Endothelial cell of umbilical vein (primary cell): ENCODE measurements around the gene SOCS4. TPM values are rescaled to one million over a fixed set of nuclear protein-coding genes. Genes with fewer than 3 reads are reported as not detected.

ENCODE experiments used
- BruUV-seq: library from RNA; stranded (reverse); fragments of 400-500 nt; replicated peaks from 2 replicates; lab custom pipeline; 2021; lab: Mats Ljungman, UMichigan
- CTCF ChIA-PET: fragments of 300-600, 350-600 bp; sonication (Branson Sonifier 250); formaldehyde crosslinking; loops from one replicate; lab custom pipeline; 2021; ENCODE audit warnings: antibody characterized with exemption, inconsistent platforms; lab: Charles Lee
- POLR2A ChIA-PET: fragments of 300-600, 350-600 bp; sonication (Branson Sonifier 250); formaldehyde crosslinking; loops from one replicate; lab custom pipeline; 2021; ENCODE audit warnings: antibody characterized with exemption, inconsistent platforms; lab: Charles Lee
- DNase-seq: peaks from one replicate; pipeline ENCODE4 v3.0.0-alpha.2; 2011; ENCODE audit warnings: low read depth, low spot score
- FAIRE-seq: peaks from 2 replicates; lab custom pipeline; 2011; peaks lifted over from hg19 to GRCh38; lab: Jason Lieb, UNC
- H2AFZ ChIP-seq: 2 replicates; pipeline ENCODE4 v1.6.0; 2012; ENCODE audit warnings: low read depth, low read length, control low read depth, inconsistent platforms
- H3K27ac ChIP-seq: 2 replicates; pipeline ENCODE4 v1.5.1; 2011; ENCODE audit warnings: low read depth, mild to moderate bottlenecking, control low read depth, low read length, moderate library complexity; ENCODE audit not compliant: insufficient read depth
- H3K27me3 ChIP-seq, 2 experiments: 2 replicates each; pipeline versions ENCODE4 v1.6.0 to v1.6.1; 2011; ENCODE audit warnings: low read length in 2 of 2, mixed read lengths in 1 of 2; ENCODE audit not compliant: control insufficient read depth in 2 of 2, insufficient read depth in 2 of 2
- H3K36me3 ChIP-seq, 2 experiments: 2 replicates in 1 of 2; 3 replicates in 1 of 2; pipeline ENCODE4 v1.5.1; 2011; ENCODE audit warnings: low read length in 2 of 2, mild to moderate bottlenecking in 1 of 2, moderate library complexity in 1 of 2; ENCODE audit not compliant: control insufficient read depth in 2 of 2, insufficient read depth in 2 of 2; ENCODE audit errors: extremely low read depth in 1 of 2
- H3K4me1 ChIP-seq: 3 replicates; pipeline ENCODE4 v1.5.1; 2011; ENCODE audit warnings: mild to moderate bottlenecking, low read length; ENCODE audit not compliant: control insufficient read depth, insufficient read depth; ENCODE audit errors: extremely low read depth
- H3K4me2 ChIP-seq: 2 replicates; pipeline ENCODE4 v1.6.1; 2011; ENCODE audit warnings: low read length, control low read depth, mixed read lengths; ENCODE audit not compliant: insufficient read depth
- H3K4me3 ChIP-seq, 3 experiments: fragments of 200-600 bp in 1 of 3; sonication (generic), shearing (Covaris generic) in 1 of 3; replicated peaks in 1 of 3; 2 replicates each; pipeline ENCODE4 v1.5.1; 2011 to 2016; ENCODE audit warnings: control low read depth in 3 of 3, low read length in 3 of 3, mild to moderate bottlenecking in 2 of 3, inconsistent platforms in 1 of 3, low read depth in 1 of 3, moderate library complexity in 1 of 3; ENCODE audit not compliant: insufficient read depth in 1 of 3
- H3K79me2 ChIP-seq: 2 replicates; pipeline ENCODE4 v1.6.0; 2012; ENCODE audit warnings: low read length, inconsistent platforms; ENCODE audit not compliant: control insufficient read depth, insufficient read depth
- H3K9ac ChIP-seq: replicated peaks from 2 replicates; pipeline ENCODE3; 2011; ENCODE audit warnings: low read length, control low read depth; ENCODE audit not compliant: insufficient read depth; ENCODE audit errors: extremely low read depth
- H3K9me1 ChIP-seq: replicated peaks from 3 replicates; pipeline ENCODE4 v1.6.0; 2011; ENCODE audit warnings: mild to moderate bottlenecking, low read length; ENCODE audit not compliant: control insufficient read depth, insufficient read depth; ENCODE audit errors: extremely low read depth
- H3K9me3 ChIP-seq: replicated peaks from 2 replicates; pipeline ENCODE4 v1.5.1; 2012; ENCODE audit warnings: low read length, inconsistent platforms; ENCODE audit not compliant: control insufficient read depth, insufficient read depth
- H4K20me1 ChIP-seq: replicated peaks from 2 replicates; pipeline ENCODE3; 2011; ENCODE audit warnings: mild to moderate bottlenecking, low read length; ENCODE audit not compliant: control insufficient read depth, insufficient read depth; ENCODE audit errors: extremely low read depth
- FOS ChIP-seq: IDR thresholded peaks from 2 replicates; pipeline ENCODE4 v1.6.1; 2011; ENCODE audit warnings: mild to moderate bottlenecking, low read length, moderate library complexity, borderline replicate concordance; ENCODE audit not compliant: insufficient read depth
- GATA2 ChIP-seq: IDR thresholded peaks from 2 replicates; pipeline ENCODE4 v1.7.0; 2011; ENCODE audit warnings: low read depth, mild to moderate bottlenecking, moderate library complexity, mixed read lengths, low read length; ENCODE audit not compliant: insufficient read length, insufficient read depth
- POLR2A ChIP-seq: IDR thresholded peaks from 2 replicates; pipeline ENCODE4 v1.6.1; 2012; ENCODE audit warnings: low read depth, mild to moderate bottlenecking, control low read depth, low read length
- dilution Hi-C: fragments of 300-500 bp; cut with MboI; formaldehyde crosslinking; loops from one replicate; pipeline ENCODE4 v1.15.0; 2019; ENCODE audit warnings: low sequenced_read_pairs; ENCODE audit not compliant: extremely low pct_ligation_motif_present
- intact Hi-C: fragments of 100-400 bp; cut with micrococcal nuclease; formaldehyde crosslinking; loops from one replicate; pipeline ENCODE4 v1.10.0; 2022
- polyA plus RNA-seq, 4 experiments: library from polyadenylated mRNA; depleted of rRNA in 3 of 4; stranded (reverse) in 3 of 4; unstranded in 1 of 4; fragments of >200 nt; gene quantifications; 2 replicates each; pipeline versions ENCODE4 v1.2.1 to v1.2.3, GENCODE V29; 2011 to 2012; ENCODE audit warnings: missing spikeins in 1 of 4
- total RNA-seq: library from RNA; stranded (reverse); gene quantifications from 2 replicates; pipeline ENCODE4 v1.2.3, GENCODE V29; 2021

Gene SOCS4
- total and polyA plus RNA-seq, 2 donors (not counting 3 experiments of a cell fraction or from before 2014, with no cell fraction given), result 6.4 to 26.7 TPM

DNA sequence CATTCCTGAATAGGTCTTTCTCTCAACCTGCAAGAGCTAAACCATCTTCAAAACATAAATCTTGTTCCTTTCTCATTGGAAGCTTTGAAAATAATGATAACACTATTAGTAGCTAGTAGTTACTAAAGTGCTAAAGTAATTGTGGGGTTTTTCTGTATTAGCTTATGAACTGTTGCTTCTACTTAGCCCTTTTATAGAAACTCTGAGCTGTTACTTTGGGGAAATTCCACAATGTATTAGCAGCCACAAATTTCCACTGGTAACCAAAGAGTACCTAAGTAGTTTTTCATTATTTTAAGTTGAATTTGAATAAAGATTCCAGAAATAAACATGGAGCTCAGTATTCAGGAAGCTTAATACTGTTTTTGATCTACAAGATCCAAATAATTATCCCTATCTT, 18.1 kb downstream of the SOCS4 start:
- dilution Hi-C loops (no loop called here), intact Hi-C loops (loop anchor here (1.0 kb wide), 1 partner anchor 14 kb away; no protein-coding TSS in a partner anchor)
- FAIRE-seq, result no peak
- Histone ChIP-seq H3K9me1 (no peaks in the 10 kb centered on the region), H2AFZ (no peak overlapping the region), H4K20me1 (no peaks in the 10 kb centered on the region), H3K4me1 (no peaks in the 10 kb centered on the region), H3K9me3 (no peaks in the 10 kb centered on the region), H3K36me3 (peaks cover 5 to 16% of the 10 kb centered on the region in 2 experiments), H3K27ac (no peak overlapping the region), H3K79me2 (peaks cover 6% of the 10 kb centered on the region), H3K4me3 (no peak overlapping the region), H3K4me2 (no peak overlapping the region), H3K27me3 (no peaks in the 10 kb centered on the region), H3K9ac (no peak overlapping the region)
- POLR2A ChIA-PET, result interaction anchor here (1.2 kb wide), 1 partner anchor 10 kb away, joined by 4 read pairs; no protein-coding TSS in a partner anchor
- DNase-seq, result no peak
- CTCF ChIA-PET, result interaction anchor here (0.9 to 2.0 kb wide), 5 partner anchors 10 to 116 kb away, joined by 4 to 6 read pairs (median 5); partner anchors contain the start of genes SOCS4 and WDHD1
- TF ChIP-seq FOS, result no peak
- BruUV-seq, result no TSS peak

DNA sequence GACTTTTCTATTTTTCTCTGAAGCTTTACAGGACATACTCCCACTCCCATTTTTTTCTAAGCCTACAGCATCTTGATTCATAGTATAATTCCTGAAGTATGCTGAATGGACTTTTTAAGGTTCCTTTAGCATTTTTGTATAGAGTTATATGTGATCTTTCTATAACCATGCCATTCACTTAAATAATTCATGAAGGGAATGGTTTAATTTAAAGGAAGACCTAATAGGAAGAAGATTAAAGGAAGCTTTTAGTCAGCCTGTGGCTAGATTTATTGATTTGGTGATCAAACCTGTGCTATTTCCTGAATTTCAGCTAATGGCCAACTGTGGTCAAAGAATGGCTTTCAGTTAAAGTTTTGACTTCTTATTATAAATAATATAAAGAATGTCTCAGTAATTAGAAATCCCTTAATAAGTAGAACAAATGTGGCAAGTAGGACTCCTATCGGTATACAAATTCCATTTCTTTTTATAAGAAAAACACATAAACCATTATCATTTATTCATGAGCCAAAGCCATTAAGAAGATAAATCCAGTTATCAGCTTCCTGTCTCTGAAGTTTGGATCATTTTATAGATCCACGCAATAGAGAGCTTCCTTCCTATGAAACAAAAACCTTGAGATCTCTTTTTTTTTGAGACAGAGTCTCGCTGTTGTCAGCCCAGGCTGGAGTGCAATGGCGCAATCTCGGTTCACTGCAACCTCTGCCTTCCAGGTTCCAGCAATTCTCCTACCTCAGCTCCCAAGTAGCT, 20.4 kb downstream of the SOCS4 start:
- H3K9me1 ChIP-seq, result no peaks in the 10 kb centered on the region
- H3K9ac ChIP-seq, result no peak overlapping the region
- CTCF ChIA-PET, result interaction anchor here (1.1 to 1.3 kb wide), 2 partner anchors 17 to 19 kb away, joined by 3 to 5 read pairs; no protein-coding TSS in a partner anchor
- H4K20me1 ChIP-seq, result no peaks in the 10 kb centered on the region
- peaks cover 6% of the 10 kb centered on the region for H3K4me1 ChIP-seq
- H2AFZ ChIP-seq, result no peak overlapping the region
- DNase-seq (no peak), FAIRE-seq (no peak)
- POLR2A ChIA-PET, result no interaction called here
- peaks cover 7% of the 10 kb centered on the region for H3K79me2 ChIP-seq
- H3K36me3 ChIP-seq, result peaks cover 5 to 16% of the 10 kb centered on the region in 2 experiments
- intact Hi-C loops, result no loop called here
- H3K9me3 ChIP-seq, result no peaks in the 10 kb centered on the region
- TF ChIP-seq POLR2A (no peak), GATA2 (no peak)
- dilution Hi-C loops, result no loop called here
- no peak overlapping the region for H3K4me2 ChIP-seq
- H3K4me3 ChIP-seq, result no peak overlapping the region
- no peaks in the 10 kb centered on the region for H3K27me3 ChIP-seq
- no TSS peak for BruUV-seq
- H3K27ac ChIP-seq, result no peak overlapping the region
